IMR-90 (cell line): Measurements from ENCODE around the gene CAMTA1.

ENCODE experiments used
- BHLHE40 ChIP-seq: fragments of 150-350 bp; IDR thresholded peaks from 2 replicates; pipeline ENCODE4 v1.6.1; 2016; ENCODE audit warnings: mild to moderate bottlenecking, low read depth, low read length
- CEBPB ChIP-seq: IDR thresholded peaks from 2 replicates; pipeline ENCODE4 v1.6.1; 2012; ENCODE audit warnings: low read depth, low read length, improper control_type of control experiment
- FOS ChIP-seq: fragments of 150-350 bp; IDR thresholded peaks from 2 replicates; pipeline ENCODE4 v1.6.1; 2016; ENCODE audit warnings: low read depth, low read length
- MAFK ChIP-seq: IDR thresholded peaks from 2 replicates; pipeline ENCODE4 v1.6.1; 2012; ENCODE audit warnings: low read depth, low read length, improper control_type of control experiment
- MAZ ChIP-seq: IDR thresholded peaks from 2 replicates; pipeline ENCODE4 v1.6.1; 2012; ENCODE audit warnings: low read depth, mild to moderate bottlenecking, low read length, improper control_type of control experiment, moderate library complexity, borderline replicate concordance
- MXI1 ChIP-seq: IDR thresholded peaks from 2 replicates; pipeline ENCODE4 v1.6.1; 2012; ENCODE audit warnings: low read depth, mild to moderate bottlenecking, low read length, moderate library complexity, borderline replicate concordance
- POLR2A ChIP-seq: IDR thresholded peaks from 2 replicates; pipeline ENCODE4 v1.6.1; 2012; ENCODE audit warnings: mild to moderate bottlenecking, low read depth, low read length
- RAD21 ChIP-seq: IDR thresholded peaks from 2 replicates; pipeline ENCODE4 v1.6.1; 2012; ENCODE audit warnings: low read length, improper control_type of control experiment
- RCOR1 ChIP-seq: IDR thresholded peaks from 2 replicates; pipeline ENCODE4 v1.6.1; 2012; ENCODE audit warnings: mild to moderate bottlenecking, low read length, improper control_type of control experiment; ENCODE audit not compliant: insufficient replicate concordance
- RFX5 ChIP-seq: IDR thresholded peaks from 2 replicates; pipeline ENCODE4 v1.8.0; 2012; ENCODE audit warnings: low read depth, mild to moderate bottlenecking, low read length, moderate library complexity
- SMC3 ChIP-seq: fragments of 150-350 bp; IDR thresholded peaks from 2 replicates; pipeline ENCODE4 v1.6.1; 2016; ENCODE audit warnings: low read depth, mild to moderate bottlenecking, antibody characterized with exemption, low read length, moderate library complexity
- TF ChIP-seq, protein P1 (sequence below): conservative IDR thresholded peaks from 2 replicates; pipeline ENCODE4 v1.5.1; 2012; ENCODE audit warnings: mild to moderate bottlenecking, low read depth, low read length, improper control_type of control experiment
- TF ChIP-seq, protein P2 (sequence below): fragments of 150-350 bp; IDR thresholded peaks from 2 replicates; pipeline ENCODE4 v1.6.1; 2016; ENCODE audit warnings: low read depth, mild to moderate bottlenecking, low read length, moderate library complexity, borderline replicate concordance
- TF ChIP-seq, protein P3 (sequence below): fragments of 150-350 bp; IDR thresholded peaks from 2 replicates; pipeline ENCODE4 v1.6.1; 2017; ENCODE audit warnings: mild to moderate bottlenecking, antibody characterized with exemption, low read length, low read depth

DNA sequence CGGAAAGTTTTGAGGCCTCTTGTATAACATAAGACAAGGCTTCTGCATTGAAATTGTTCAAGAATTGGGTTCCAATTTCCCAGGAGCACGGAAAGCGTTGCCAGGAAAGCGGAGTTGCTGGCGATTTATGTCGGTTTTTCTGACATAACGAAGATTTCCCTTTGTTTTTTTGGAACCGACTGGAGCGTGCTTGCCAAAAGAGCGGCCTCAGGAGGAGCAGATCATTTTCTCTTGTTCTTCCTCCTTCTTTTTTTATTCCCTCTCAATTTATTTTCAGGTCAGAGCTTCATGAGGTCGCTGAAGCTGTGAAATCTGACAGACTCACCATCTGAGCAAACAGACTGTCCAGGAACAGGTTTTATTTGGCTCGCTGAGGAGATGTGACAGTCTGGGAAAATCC lies 275.5 kb downstream of the CAMTA1 start:
- TF ChIP-seq, protein P1, sequence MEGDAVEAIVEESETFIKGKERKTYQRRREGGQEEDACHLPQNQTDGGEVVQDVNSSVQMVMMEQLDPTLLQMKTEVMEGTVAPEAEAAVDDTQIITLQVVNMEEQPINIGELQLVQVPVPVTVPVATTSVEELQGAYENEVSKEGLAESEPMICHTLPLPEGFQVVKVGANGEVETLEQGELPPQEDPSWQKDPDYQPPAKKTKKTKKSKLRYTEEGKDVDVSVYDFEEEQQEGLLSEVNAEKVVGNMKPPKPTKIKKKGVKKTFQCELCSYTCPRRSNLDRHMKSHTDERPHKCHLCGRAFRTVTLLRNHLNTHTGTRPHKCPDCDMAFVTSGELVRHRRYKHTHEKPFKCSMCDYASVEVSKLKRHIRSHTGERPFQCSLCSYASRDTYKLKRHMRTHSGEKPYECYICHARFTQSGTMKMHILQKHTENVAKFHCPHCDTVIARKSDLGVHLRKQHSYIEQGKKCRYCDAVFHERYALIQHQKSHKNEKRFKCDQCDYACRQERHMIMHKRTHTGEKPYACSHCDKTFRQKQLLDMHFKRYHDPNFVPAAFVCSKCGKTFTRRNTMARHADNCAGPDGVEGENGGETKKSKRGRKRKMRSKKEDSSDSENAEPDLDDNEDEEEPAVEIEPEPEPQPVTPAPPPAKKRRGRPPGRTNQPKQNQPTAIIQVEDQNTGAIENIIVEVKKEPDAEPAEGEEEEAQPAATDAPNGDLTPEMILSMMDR: no peak
- TF ChIP-seq POLR2A (no peak), RAD21 (no peak), BHLHE40 (no peak), SMC3 (no peak), MAZ (no peak), FOS (no peak), RFX5 (no peak), MXI1 (no peak), MAFK (no peak), CEBPB (no peak), RCOR1 (no peak)
- TF ChIP-seq, protein P2, sequence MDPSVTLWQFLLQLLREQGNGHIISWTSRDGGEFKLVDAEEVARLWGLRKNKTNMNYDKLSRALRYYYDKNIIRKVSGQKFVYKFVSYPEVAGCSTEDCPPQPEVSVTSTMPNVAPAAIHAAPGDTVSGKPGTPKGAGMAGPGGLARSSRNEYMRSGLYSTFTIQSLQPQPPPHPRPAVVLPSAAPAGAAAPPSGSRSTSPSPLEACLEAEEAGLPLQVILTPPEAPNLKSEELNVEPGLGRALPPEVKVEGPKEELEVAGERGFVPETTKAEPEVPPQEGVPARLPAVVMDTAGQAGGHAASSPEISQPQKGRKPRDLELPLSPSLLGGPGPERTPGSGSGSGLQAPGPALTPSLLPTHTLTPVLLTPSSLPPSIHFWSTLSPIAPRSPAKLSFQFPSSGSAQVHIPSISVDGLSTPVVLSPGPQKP: no peak
- TF ChIP-seq, protein P3, sequence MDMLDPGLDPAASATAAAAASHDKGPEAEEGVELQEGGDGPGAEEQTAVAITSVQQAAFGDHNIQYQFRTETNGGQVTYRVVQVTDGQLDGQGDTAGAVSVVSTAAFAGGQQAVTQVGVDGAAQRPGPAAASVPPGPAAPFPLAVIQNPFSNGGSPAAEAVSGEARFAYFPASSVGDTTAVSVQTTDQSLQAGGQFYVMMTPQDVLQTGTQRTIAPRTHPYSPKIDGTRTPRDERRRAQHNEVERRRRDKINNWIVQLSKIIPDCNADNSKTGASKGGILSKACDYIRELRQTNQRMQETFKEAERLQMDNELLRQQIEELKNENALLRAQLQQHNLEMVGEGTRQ: no peak
